A549 (cell line): ENCODE data around the gene NEMF. TPM values are rescaled to one million over a fixed set of nuclear protein-coding genes. Genes with fewer than 3 reads are reported as not detected.

ENCODE experiments used
- ATAC-seq, 2 experiments: fragments of 200-7000 bp in 1 of 2; fragments of >200 bp in 1 of 2; cut with Nextera tagmentation in 1 of 2; cut with Tn5 transposase in 1 of 2; 3 replicates each; pipeline versions ENCODE4 v1.8.0 to v1.9.1; 2018 to 2020; ENCODE audit warnings: mild to moderate bottlenecking in 1 of 2, moderate library complexity in 1 of 2
- CTCF ChIA-PET: fragments of 300-600 bp; sonication (Branson Sonifier 250); formaldehyde crosslinking; extraction: SDS; loops from one replicate; lab custom pipeline; 2021; ENCODE audit warnings: antibody characterized with exemption, inconsistent platforms; lab: Yijun Ruan, JAX
- POLR2A ChIA-PET: fragments of 350-600 bp; formaldehyde crosslinking; extraction: SDS; loops from one replicate; lab custom pipeline; 2021; ENCODE audit warnings: antibody characterized with exemption, inconsistent platforms; lab: Yijun Ruan, JAX
- DNase-seq, 2 experiments: peaks; one replicate each; pipeline versions ENCODE4 v3.0.0 to v3.0.0-alpha.2; 2011 to 2016; ENCODE audit warnings: low read depth in 1 of 2, low spot score in 1 of 2
- FAIRE-seq: peaks from 2 replicates; lab custom pipeline; 2011; peaks lifted over from hg19 to GRCh38; lab: Jason Lieb, UNC
- H3K27ac ChIP-seq, 2 experiments: fragments of >200 bp; sonication (Bioruptor Twin); formaldehyde crosslinking; 3 replicates each; pipeline ENCODE4 v1.5.1; 2016 to 2017
- H3K4me1 ChIP-seq: fragments of >200 bp; sonication (Bioruptor Twin); formaldehyde crosslinking; 3 replicates; pipeline ENCODE4 v1.6.1; 2016
- H3K4me2 ChIP-seq: fragments of >200 bp; sonication (Bioruptor Twin); formaldehyde crosslinking; 3 replicates; pipeline ENCODE4 v1.6.1; 2016
- H3K4me3 ChIP-seq: fragments of >200 bp; sonication (Bioruptor Twin); formaldehyde crosslinking; 3 replicates; pipeline ENCODE4 v1.5.1; 2016
- H3K9me3 ChIP-seq: fragments of >200 bp; sonication (Bioruptor Twin); formaldehyde crosslinking; 3 replicates; pipeline ENCODE4 v1.6.1; 2016
- CBX2 ChIP-seq: fragments of 200-600 bp; sonication (generic); IDR thresholded peaks from 2 replicates; pipeline ENCODE4 v1.6.1; 2016; ENCODE audit warnings: low read depth, mild to moderate bottlenecking, borderline replicate concordance
- CEBPB ChIP-seq, 2 experiments: fragments of >200 bp in 1 of 2; sonication (Bioruptor Twin) in 1 of 2; formaldehyde crosslinking in 1 of 2; IDR thresholded peaks; 2 replicates each; pipeline ENCODE4 v1.6.1; 2012 to 2016
- CHD4 ChIP-seq: fragments of 200-600 bp; sonication (generic); IDR thresholded peaks from 2 replicates; pipeline ENCODE4 v1.6.1; 2016; ENCODE audit warnings: antibody characterized with exemption, mild to moderate bottlenecking, borderline replicate concordance
- EHMT2 ChIP-seq: fragments of 200-600 bp; sonication (generic); IDR thresholded peaks from 2 replicates; pipeline ENCODE4 v1.6.1; 2016; ENCODE audit warnings: antibody characterized with exemption, low read depth, mild to moderate bottlenecking, moderate library complexity
- EP300 ChIP-seq, 2 experiments: fragments of >200 bp; sonication (Bioruptor Twin); formaldehyde crosslinking; IDR thresholded peaks; 2 replicates in 1 of 2; 3 replicates in 1 of 2; pipeline ENCODE4 v1.6.1; 2016 to 2017
- ESRRA ChIP-seq: fragments of 150-350 bp; IDR thresholded peaks from 2 replicates; pipeline ENCODE4 v1.6.1; 2014; ENCODE audit warnings: mild to moderate bottlenecking, low read length, borderline replicate concordance
- FOSB ChIP-seq: fragments of 250-450 bp; sonication (Bioruptor Pico); IDR thresholded peaks from 2 replicates; pipeline ENCODE4 v1.5.0; 2020; ENCODE audit warnings: mild to moderate bottlenecking, moderate library complexity
- FOSL2 ChIP-seq, 2 experiments: fragments of 450-650 bp in 1 of 2; fragments of >200 bp in 1 of 2; sonication (Bioruptor Twin) in 1 of 2; formaldehyde crosslinking; IDR thresholded peaks; 2 replicates each; pipeline versions ENCODE4 v1.5.0 to v1.6.1; 2016 to 2020; ENCODE audit warnings: mild to moderate bottlenecking in 1 of 2, moderate library complexity in 1 of 2
- FOXS1 ChIP-seq: fragments of 250-450 bp; sonication (Bioruptor Pico); IDR thresholded peaks from 2 replicates; pipeline ENCODE4 v1.5.0; 2020; ENCODE audit warnings: mild to moderate bottlenecking, moderate library complexity
- GATA3 ChIP-seq: IDR thresholded peaks from 2 replicates; pipeline ENCODE4 v1.6.1; 2012; ENCODE audit warnings: borderline replicate concordance
- JUN ChIP-seq, 2 experiments: fragments of >200 bp; sonication (Bioruptor Twin); formaldehyde crosslinking; IDR thresholded peaks; 2 replicates in 1 of 2; 3 replicates in 1 of 2; pipeline ENCODE4 v1.6.1; 2016 to 2017
- KDM5A ChIP-seq: fragments of 200-600 bp; sonication (generic); IDR thresholded peaks from 2 replicates; pipeline ENCODE4 v1.6.1; 2016; ENCODE audit warnings: antibody characterized with exemption, mild to moderate bottlenecking
- MAZ ChIP-seq: fragments of 150-350 bp; IDR thresholded peaks from 2 replicates; pipeline ENCODE4 v1.6.1; 2014; ENCODE audit warnings: antibody characterized with exemption, low read depth, low read length, borderline replicate concordance
- MYC ChIP-seq: IDR thresholded peaks from 2 replicates; pipeline ENCODE4 v1.6.1; 2012; ENCODE audit warnings: mild to moderate bottlenecking, inconsistent platforms, low read length, improper control_type of control experiment, borderline replicate concordance
- NFE2L2 ChIP-seq: fragments of 150-350 bp; conservative IDR thresholded peaks from 2 replicates; pipeline ENCODE4 v1.6.1; 2014; ENCODE audit warnings: low read length
- PHF8 ChIP-seq: fragments of 200-600 bp; sonication (generic); IDR thresholded peaks from 2 replicates; pipeline ENCODE4 v1.6.1; 2016; ENCODE audit warnings: low read depth, mild to moderate bottlenecking, antibody characterized with exemption, moderate library complexity, borderline replicate concordance
- RNF2 ChIP-seq: fragments of 200-600 bp; sonication (generic); IDR thresholded peaks from 2 replicates; pipeline ENCODE4 v1.6.1; 2016; ENCODE audit warnings: low read depth, mild to moderate bottlenecking, antibody characterized with exemption, moderate library complexity, borderline replicate concordance
- TP53 ChIP-seq: fragments of 250-450 bp; sonication (Bioruptor Pico); IDR thresholded peaks from 2 replicates; pipeline ENCODE4 v1.5.0; 2021; ENCODE audit warnings: mild to moderate bottlenecking, moderate library complexity
- ZFP36 ChIP-seq: fragments of 450-650 bp; IDR thresholded peaks from 2 replicates; pipeline ENCODE4 v1.6.1; 2014; ENCODE audit warnings: borderline replicate concordance; ENCODE audit not compliant: partially characterized antibody
- ZNF302 ChIP-seq: fragments of 250-450 bp; sonication (Bioruptor Pico); IDR thresholded peaks from 2 replicates; pipeline ENCODE4 v1.9.0; 2021; ENCODE audit warnings: inconsistent platforms, mild to moderate bottlenecking, moderate library complexity
- WGBS: methylation state at CpG from one replicate; pipeline ENCODE4 v1.1.6; 2017; ENCODE audit errors: missing lambda C conversion rate; 5-methylcytosine and 5-hydroxymethylcytosine counted together
- polyA plus RNA-seq, 4 experiments: library from polyadenylated mRNA; depleted of rRNA in 3 of 4; stranded (reverse); fragments of >200 nt; fragmentation: RNase III in 1 of 4; extraction: RNeasy Plus Mini Kit Qiagen cat#74134 plus additional on column Dnase treatment in 1 of 4; gene quantifications; 2 replicates in 3 of 4; 3 replicates in 1 of 4; pipeline ENCODE4 v1.2.3, GENCODE V29; 2011 to 2017
- TF ChIP-seq, protein P1 (sequence below): fragments of >200 bp; sonication (Bioruptor Twin); formaldehyde crosslinking; IDR thresholded peaks from 3 replicates; pipeline ENCODE4 v1.5.1; 2016
- TF ChIP-seq, protein P2 (sequence below): fragments of 200-600 bp; sonication (generic); IDR thresholded peaks from 2 replicates; pipeline ENCODE4 v1.6.1; 2016; ENCODE audit warnings: antibody characterized with exemption, mild to moderate bottlenecking, moderate library complexity
- TF ChIP-seq, protein P3 (sequence below): fragments of >200 bp; sonication (Bioruptor Twin); formaldehyde crosslinking; IDR thresholded peaks from 2 replicates; pipeline ENCODE4 v1.6.1; 2016
- TF ChIP-seq, protein P4 (sequence below): fragments of 150-350 bp; IDR thresholded peaks from 2 replicates; pipeline ENCODE4 v1.6.1; 2014; ENCODE audit warnings: low read depth, mild to moderate bottlenecking, low read length

Gene NEMF
- polyA plus RNA-seq, 2 of the 4 experiments (the other 2 are of a cell fraction): 58.3 to 59.6 TPM

DNA sequence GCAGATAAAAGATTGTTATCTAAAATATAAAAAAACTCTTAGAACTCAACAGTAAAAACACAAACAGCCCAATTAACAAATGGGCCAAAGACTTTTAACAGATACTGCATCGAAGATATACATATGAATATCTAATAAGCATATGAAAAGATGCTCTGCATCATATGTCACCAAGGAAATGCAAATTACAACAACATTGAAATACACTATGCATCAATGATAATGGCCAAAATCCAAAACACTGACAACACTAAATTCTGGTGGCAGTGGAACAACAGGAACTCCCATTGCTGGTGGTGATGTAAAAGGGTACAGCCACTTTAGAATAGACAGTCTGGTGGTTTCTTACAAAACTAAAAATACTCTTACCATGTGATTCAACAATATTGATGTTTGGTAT is 43.8 kb downstream of the NEMF start:
- TF ChIP-seq, protein P1, sequence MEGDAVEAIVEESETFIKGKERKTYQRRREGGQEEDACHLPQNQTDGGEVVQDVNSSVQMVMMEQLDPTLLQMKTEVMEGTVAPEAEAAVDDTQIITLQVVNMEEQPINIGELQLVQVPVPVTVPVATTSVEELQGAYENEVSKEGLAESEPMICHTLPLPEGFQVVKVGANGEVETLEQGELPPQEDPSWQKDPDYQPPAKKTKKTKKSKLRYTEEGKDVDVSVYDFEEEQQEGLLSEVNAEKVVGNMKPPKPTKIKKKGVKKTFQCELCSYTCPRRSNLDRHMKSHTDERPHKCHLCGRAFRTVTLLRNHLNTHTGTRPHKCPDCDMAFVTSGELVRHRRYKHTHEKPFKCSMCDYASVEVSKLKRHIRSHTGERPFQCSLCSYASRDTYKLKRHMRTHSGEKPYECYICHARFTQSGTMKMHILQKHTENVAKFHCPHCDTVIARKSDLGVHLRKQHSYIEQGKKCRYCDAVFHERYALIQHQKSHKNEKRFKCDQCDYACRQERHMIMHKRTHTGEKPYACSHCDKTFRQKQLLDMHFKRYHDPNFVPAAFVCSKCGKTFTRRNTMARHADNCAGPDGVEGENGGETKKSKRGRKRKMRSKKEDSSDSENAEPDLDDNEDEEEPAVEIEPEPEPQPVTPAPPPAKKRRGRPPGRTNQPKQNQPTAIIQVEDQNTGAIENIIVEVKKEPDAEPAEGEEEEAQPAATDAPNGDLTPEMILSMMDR: no peak
- TF ChIP-seq ESRRA (no peak), PHF8 (no peak), FOSL2 (IDR thresholded peaks at IDR 0.05) (no peak), FOSL2 (CRISPR knock-in tag; IDR thresholded peaks at IDR 0.05) (no peak), RNF2 (no peak), MAZ (no peak), TP53 (CRISPR knock-in tag) (no peak)
- TF ChIP-seq, protein P2, sequence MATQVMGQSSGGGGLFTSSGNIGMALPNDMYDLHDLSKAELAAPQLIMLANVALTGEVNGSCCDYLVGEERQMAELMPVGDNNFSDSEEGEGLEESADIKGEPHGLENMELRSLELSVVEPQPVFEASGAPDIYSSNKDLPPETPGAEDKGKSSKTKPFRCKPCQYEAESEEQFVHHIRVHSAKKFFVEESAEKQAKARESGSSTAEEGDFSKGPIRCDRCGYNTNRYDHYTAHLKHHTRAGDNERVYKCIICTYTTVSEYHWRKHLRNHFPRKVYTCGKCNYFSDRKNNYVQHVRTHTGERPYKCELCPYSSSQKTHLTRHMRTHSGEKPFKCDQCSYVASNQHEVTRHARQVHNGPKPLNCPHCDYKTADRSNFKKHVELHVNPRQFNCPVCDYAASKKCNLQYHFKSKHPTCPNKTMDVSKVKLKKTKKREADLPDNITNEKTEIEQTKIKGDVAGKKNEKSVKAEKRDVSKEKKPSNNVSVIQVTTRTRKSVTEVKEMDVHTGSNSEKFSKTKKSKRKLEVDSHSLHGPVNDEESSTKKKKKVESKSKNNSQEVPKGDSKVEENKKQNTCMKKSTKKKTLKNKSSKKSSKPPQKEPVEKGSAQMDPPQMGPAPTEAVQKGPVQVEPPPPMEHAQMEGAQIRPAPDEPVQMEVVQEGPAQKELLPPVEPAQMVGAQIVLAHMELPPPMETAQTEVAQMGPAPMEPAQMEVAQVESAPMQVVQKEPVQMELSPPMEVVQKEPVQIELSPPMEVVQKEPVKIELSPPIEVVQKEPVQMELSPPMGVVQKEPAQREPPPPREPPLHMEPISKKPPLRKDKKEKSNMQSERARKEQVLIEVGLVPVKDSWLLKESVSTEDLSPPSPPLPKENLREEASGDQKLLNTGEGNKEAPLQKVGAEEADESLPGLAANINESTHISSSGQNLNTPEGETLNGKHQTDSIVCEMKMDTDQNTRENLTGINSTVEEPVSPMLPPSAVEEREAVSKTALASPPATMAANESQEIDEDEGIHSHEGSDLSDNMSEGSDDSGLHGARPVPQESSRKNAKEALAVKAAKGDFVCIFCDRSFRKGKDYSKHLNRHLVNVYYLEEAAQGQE: no peak
- TF ChIP-seq, protein P3, sequence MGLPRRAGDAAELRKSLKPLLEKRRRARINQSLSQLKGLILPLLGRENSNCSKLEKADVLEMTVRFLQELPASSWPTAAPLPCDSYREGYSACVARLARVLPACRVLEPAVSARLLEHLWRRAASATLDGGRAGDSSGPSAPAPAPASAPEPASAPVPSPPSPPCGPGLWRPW: no peak
- CTCF ChIA-PET: no interaction called here
- no peak for DNase-seq

DNA sequence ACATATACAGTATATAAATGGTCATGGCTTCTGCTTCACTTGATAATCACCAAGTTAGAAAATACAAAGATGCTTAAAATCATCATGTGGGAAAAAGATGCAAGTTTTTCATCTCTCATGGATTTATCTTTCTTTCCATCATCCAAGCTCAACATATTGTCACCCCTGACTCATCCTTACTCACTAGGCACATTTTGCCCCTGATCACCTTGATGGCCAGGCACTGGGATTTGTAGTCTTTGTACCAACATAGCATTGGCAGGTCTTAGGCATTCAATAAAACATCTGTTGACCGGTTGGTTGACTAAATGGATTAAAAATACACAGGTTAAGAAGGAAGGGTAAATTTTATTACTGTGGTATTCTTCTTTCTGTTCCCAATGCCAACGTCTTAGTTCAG is 56.6 kb downstream of the NEMF start:
- ATAC-seq (no peak), FAIRE-seq (peak; percentile 61), DNase-seq (no peak)
- no peak overlapping the region for H3K27ac ChIP-seq
- TF ChIP-seq MYC (no peak), CEBPB (IDR thresholded peaks at IDR 0.05) (no peak), KDM5A (no peak), RNF2 (no peak), GATA3 (no peak), EP300 (IDR thresholded peaks at IDR 0.05) (no peak)
- TF ChIP-seq, protein P3: no peak
- no peak overlapping the region for H3K4me3 ChIP-seq
- WGBS: 82% methylated on average over 2 of the region's 2 CpGs
- H3K4me2 ChIP-seq: no peak overlapping the region
- H3K4me1 ChIP-seq: no peaks in the 10 kb centered on the region
- ChIA-PET CTCF (no interaction called here), POLR2A (no interaction called here)
- no peaks in the 10 kb centered on the region for H3K9me3 ChIP-seq

More for the DNA sequence above, 43.8 kb downstream of the NEMF start:
- Histone ChIP-seq H3K4me3 (no peak overlapping the region), H3K4me1 (no peaks in the 10 kb centered on the region), H3K4me2 (no peak overlapping the region), H3K9me3 (no peaks in the 10 kb centered on the region; the same call in 2 of the 3 replicates), H3K27ac (no peak overlapping the region)
- FAIRE-seq (no peak), ATAC-seq (no peak)
- 0% methylated on average over 1 of the region's 1 CpG for WGBS
- POLR2A ChIA-PET: no interaction called here

DNA sequence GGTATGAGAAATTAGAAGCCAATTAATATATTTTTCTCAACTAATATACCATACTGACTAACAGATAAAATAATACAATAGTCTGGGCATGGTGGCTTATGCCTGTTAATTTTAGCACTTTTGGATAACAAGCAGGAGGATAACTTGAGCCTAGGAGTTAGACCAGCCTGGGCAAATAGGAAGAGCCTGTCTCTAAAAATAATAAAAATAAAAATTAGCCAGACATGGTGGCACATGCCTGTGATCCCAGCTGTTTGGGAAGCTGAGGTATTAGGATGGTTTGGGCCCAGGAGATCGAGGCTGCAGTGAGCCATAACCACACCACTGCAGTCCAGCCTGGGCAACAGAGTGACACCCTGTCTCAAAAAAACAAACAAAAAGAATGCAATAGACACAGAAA is 60.0 kb downstream of the NEMF start:
- no peak for TF ChIP-seq JUN (IDR thresholded peaks at IDR 0.05)
- no peak for TF ChIP-seq CHD4
- no peak for TF ChIP-seq CBX2
- no peak for TF ChIP-seq EHMT2
- no peak for TF ChIP-seq NFE2L2
- no peak for TF ChIP-seq FOSB (CRISPR knock-in tag)
- TF ChIP-seq, protein P3: no peak
- TF ChIP-seq ZFP36: no peak
- TF ChIP-seq FOXS1 (CRISPR knock-in tag): no peak
- TF ChIP-seq, protein P4, sequence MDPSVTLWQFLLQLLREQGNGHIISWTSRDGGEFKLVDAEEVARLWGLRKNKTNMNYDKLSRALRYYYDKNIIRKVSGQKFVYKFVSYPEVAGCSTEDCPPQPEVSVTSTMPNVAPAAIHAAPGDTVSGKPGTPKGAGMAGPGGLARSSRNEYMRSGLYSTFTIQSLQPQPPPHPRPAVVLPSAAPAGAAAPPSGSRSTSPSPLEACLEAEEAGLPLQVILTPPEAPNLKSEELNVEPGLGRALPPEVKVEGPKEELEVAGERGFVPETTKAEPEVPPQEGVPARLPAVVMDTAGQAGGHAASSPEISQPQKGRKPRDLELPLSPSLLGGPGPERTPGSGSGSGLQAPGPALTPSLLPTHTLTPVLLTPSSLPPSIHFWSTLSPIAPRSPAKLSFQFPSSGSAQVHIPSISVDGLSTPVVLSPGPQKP: no peak
- no peak for TF ChIP-seq ZNF302 (CRISPR knock-in tag)
- Histone ChIP-seq H3K4me2 (no peak overlapping the region), H3K9me3 (no peaks in the 10 kb centered on the region), H3K4me1 (no peaks in the 10 kb centered on the region), H3K27ac (no peak overlapping the region), H3K4me3 (no peak overlapping the region)
- ChIA-PET CTCF (interaction anchor here (0.7 kb wide), 1 partner anchor 13 kb away, joined by 3 read pairs; no protein-coding TSS in a partner anchor), POLR2A (no interaction called here)
- 10% methylated on average over 1 of the region's 1 CpG for WGBS
- ATAC-seq: no peak
- no peak for DNase-seq
- no peak for FAIRE-seq
